CD8-positive, alpha-beta memory T cell (primary cell): ENCODE data around the gene TXNL4B. TPM values are rescaled to one million over a fixed set of nuclear protein-coding genes. Genes with fewer than 3 reads are reported as not detected.

Experiments used
- CTCF ChIA-PET: fragments of 350-600 bp; sonication (Branson Sonifier 250); formaldehyde crosslinking; loops from one replicate; lab custom pipeline; 2021; ENCODE audit warnings: antibody characterized with exemption; lab: Charles Lee
- POLR2A ChIA-PET: fragments of 350-600 bp; sonication (Branson Sonifier 250); formaldehyde crosslinking; loops from one replicate; lab custom pipeline; 2021; ENCODE audit warnings: antibody characterized with exemption; lab: Charles Lee
- DNase-seq, 5 donors: peaks; one replicate each; pipeline versions ENCODE4 v3.0.0 to v3.0.0-alpha.2; 2020 to 2022; ENCODE audit warnings: mixed read lengths in 1 of 5
- H3K27ac ChIP-seq: one replicate; pipeline ENCODE4 v1.7.0; 2013; ENCODE audit warnings: low read depth, mild to moderate bottlenecking, low read length, moderate library complexity
- H3K27me3 ChIP-seq: 2 replicates; pipeline ENCODE4 v1.7.0; 2013; ENCODE audit warnings: low read length, mild to moderate bottlenecking; ENCODE audit not compliant: insufficient read depth, poor library complexity, severe bottlenecking
- H3K36me3 ChIP-seq: 2 replicates; pipeline ENCODE4 v1.7.0; 2013; ENCODE audit warnings: mild to moderate bottlenecking, low read length, moderate library complexity; ENCODE audit not compliant: insufficient read depth
- H3K4me1 ChIP-seq: 2 replicates; pipeline ENCODE4 v1.7.0; 2013; ENCODE audit warnings: mild to moderate bottlenecking, low read length, moderate library complexity; ENCODE audit not compliant: insufficient read depth
- H3K4me3 ChIP-seq: 2 replicates; pipeline ENCODE4 v1.7.0; 2013; ENCODE audit warnings: mild to moderate bottlenecking, low read length
- H3K9me3 ChIP-seq: 2 replicates; pipeline ENCODE4 v1.7.0; 2013; ENCODE audit warnings: mild to moderate bottlenecking, low read length
- H3K27ac Mint-ChIP-seq, 8 donors: one replicate each; pipeline ENCODE4 v1.8.0; 2020 to 2021; ENCODE audit warnings: mixed read lengths in 8 of 8, mild to moderate bottlenecking in 6 of 8, inconsistent platforms in 3 of 8, moderate library complexity in 3 of 8
- H3K27me3 Mint-ChIP-seq, 2 donors: one replicate each; pipeline ENCODE4 v1.8.0; 2020 to 2021; ENCODE audit warnings: mixed read lengths in 2 of 2, mild to moderate bottlenecking in 1 of 2, moderate library complexity in 1 of 2
- H3K36me3 Mint-ChIP-seq, 3 donors: one replicate each; pipeline ENCODE4 v1.8.0; 2020 to 2021; ENCODE audit warnings: mixed read lengths in 3 of 3, inconsistent platforms in 1 of 3, mild to moderate bottlenecking in 1 of 3
- H3K4me1 Mint-ChIP-seq, 3 donors: one replicate each; pipeline ENCODE4 v1.8.0; 2020 to 2021; ENCODE audit warnings: mixed read lengths in 3 of 3, inconsistent platforms in 1 of 3, mild to moderate bottlenecking in 1 of 3
- H3K4me3 Mint-ChIP-seq, 7 donors: one replicate each; pipeline ENCODE4 v1.8.0; 2020 to 2021; ENCODE audit warnings: mixed read lengths in 7 of 7, mild to moderate bottlenecking in 6 of 7, moderate library complexity in 4 of 7, inconsistent platforms in 2 of 7
- H3K9me3 Mint-ChIP-seq, 5 donors: one replicate each; pipeline ENCODE4 v1.8.0; 2020 to 2022; ENCODE audit warnings: mixed read lengths in 5 of 5, mild to moderate bottlenecking in 3 of 5, moderate library complexity in 2 of 5, inconsistent platforms in 1 of 5
- polyA plus RNA-seq: library from polyadenylated mRNA; unstranded; fragments of 300-500 nt; fragmentation: Illumina TruSeq; gene quantifications from one replicate; pipeline ENCODE4 v1.2.3, GENCODE V29; 2021
- total RNA-seq, 2 experiments: library from RNA; stranded (reverse); gene quantifications; one replicate each; pipeline ENCODE4 v1.2.3, GENCODE V29; 2021

TXNL4B gene
- 10 to 100 TPM; 37.9 to 38.7 TPM for total RNA-seq
- 14.0 TPM for polyA plus RNA-seq

GRCh38 chr16:72093448-72094265 lies at the start of gene TXNL4B, which contains the start of gene DHX38:
Gene TXNL4B (minus strand): TSS chr16:72093620. CDS start chr16:72090749, 2,871 bp downstream.
Gene DHX38 (plus strand): TSS chr16:72093847. CDS start chr16:72096158, 2,311 bp downstream.
- Histone ChIP-seq H3K4me1 (peaks cover 28% of the 10 kb centered on the region), H3K9me3 (no peaks in the 10 kb centered on the region), H3K27me3 (no peaks in the 10 kb centered on the region), H3K4me3 (peak within 1 kb of the TSS; percentile 84), H3K27ac (peak within 1 kb of the TSS; percentile 95), H3K36me3 (peaks cover 36% of the 10 kb centered on the region)
- Mint-ChIP-seq H3K36me3 (peaks cover 0 to 66% (median 20%) of the 10 kb centered on the region in 3 donors), H3K4me1 (peaks cover 62 to 76% (median 73%) of the 10 kb centered on the region in 3 donors), H3K27ac (peak within 1 kb of the TSS; percentile 80 to 100 (median 99)), H3K9me3 (no peaks in the 10 kb centered on the region), H3K27me3 (no peaks in the 10 kb centered on the region), H3K4me3 (peak within 1 kb of the TSS; percentile 93 to 100 (median 99))
- CTCF ChIA-PET = no interaction called here
- DNase-seq = peak; percentile 80 to 94 (median 93)
- POLR2A ChIA-PET = interaction anchor here (1.0 kb wide), 1 partner anchor 529 kb away, joined by 4 read pairs; no protein-coding TSS in a partner anchor

DNA sequence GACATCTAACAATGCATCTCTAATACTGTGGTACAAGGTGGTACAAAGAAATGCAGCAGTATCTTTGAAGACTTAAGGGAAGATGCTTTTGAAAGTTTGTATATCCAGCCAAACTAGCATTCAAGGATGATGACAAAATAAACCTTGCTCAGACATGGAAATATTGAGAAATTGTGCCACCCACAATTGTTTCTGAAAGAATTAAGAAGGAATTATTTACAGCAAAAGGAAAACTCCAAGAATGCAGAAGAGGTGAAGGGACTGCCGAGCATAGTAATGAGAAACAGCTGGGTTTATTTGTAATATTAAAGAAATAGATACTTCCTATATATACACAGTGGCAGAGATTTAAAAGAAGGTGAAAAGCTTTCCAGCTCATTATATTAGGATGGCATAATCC lies 49.1 kb upstream of the TXNL4B start:
- Mint-ChIP-seq H3K27ac (no peak overlapping the region), H3K4me1 (no peaks in the 10 kb centered on the region), H3K4me3 (no peak overlapping the region), H3K9me3 (peaks cover 0 to 6% (median under 1%) of the 10 kb centered on the region in 5 donors), H3K27me3 (peaks cover 2 to 18% of the 10 kb centered on the region in 2 donors), H3K36me3 (no peaks in the 10 kb centered on the region)
- H3K4me3 ChIP-seq = no peak overlapping the region
- ChIA-PET CTCF (no interaction called here), POLR2A (no interaction called here)
- no peaks in the 10 kb centered on the region for H3K9me3 ChIP-seq
- H3K27ac ChIP-seq = no peak overlapping the region
- no peaks in the 10 kb centered on the region for H3K27me3 ChIP-seq
- no peaks in the 10 kb centered on the region for H3K4me1 ChIP-seq
- DNase-seq = no peak
- H3K36me3 ChIP-seq = no peaks in the 10 kb centered on the region

DNA sequence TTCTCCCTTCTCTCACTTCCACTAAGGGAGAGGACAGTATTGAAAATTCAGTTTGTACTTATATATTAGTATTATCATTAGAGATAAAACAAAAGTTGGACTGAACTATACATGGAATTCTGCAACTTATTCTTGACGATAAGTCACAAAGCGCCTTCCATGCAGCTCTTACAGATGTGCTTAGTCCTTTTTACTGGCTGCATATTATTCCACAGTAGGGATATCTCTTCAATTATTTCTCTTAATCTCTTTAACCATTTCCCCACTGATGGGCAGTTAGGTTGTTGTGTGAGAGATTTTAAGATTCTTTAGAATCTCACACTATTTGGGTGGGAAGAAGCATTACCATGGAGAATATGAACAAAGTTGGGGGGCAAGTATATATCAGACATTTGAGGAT lies 46.5 kb upstream of the TXNL4B start:
- Mint-ChIP-seq H3K9me3 (no peaks in the 10 kb centered on the region), H3K4me1 (no peaks in the 10 kb centered on the region), H3K4me3 (no peak overlapping the region), H3K36me3 (no peaks in the 10 kb centered on the region), H3K27me3 (peaks cover 2 to 21% of the 10 kb centered on the region in 2 donors), H3K27ac (no peak overlapping the region)
- ChIA-PET POLR2A (no interaction called here), CTCF (no interaction called here)
- H3K9me3 ChIP-seq = no peaks in the 10 kb centered on the region
- H3K27ac ChIP-seq = no peak overlapping the region
- H3K27me3 ChIP-seq = no peaks in the 10 kb centered on the region
- H3K36me3 ChIP-seq = no peaks in the 10 kb centered on the region
- no peak overlapping the region for H3K4me3 ChIP-seq
- H3K4me1 ChIP-seq = no peaks in the 10 kb centered on the region
- no peak for DNase-seq

DNA sequence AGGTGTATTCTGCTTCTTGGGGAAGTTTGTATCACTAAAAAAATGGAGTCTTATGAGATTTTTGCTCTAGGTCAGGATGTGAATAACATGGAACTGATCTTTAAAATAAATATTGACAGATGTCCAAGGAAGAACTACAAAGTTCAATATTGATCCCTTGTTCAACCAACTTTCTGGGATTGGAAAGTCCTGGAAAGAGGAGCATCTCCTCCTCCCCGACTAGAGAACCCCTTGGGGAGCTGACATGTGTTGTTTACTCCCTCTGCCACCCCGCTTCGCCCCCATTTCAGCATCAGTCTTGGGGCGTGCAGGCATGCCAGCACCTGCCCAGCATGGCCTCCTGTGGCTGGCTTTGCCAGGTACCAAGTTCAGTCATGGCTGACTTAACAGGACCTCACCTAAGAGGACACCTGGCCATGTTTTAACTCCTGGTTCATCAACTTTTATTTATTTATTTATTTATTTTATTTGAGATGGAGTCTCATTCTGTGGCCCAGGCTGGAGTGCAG lies 44.7 kb upstream of the TXNL4B start:
- no peaks in the 10 kb centered on the region for H3K4me1 Mint-ChIP-seq
- no peaks in the 10 kb centered on the region for H3K9me3 ChIP-seq
- H3K4me3 Mint-ChIP-seq = no peak overlapping the region
- H3K36me3 Mint-ChIP-seq = no peaks in the 10 kb centered on the region
- no peak overlapping the region for H3K27ac ChIP-seq
- H3K27ac Mint-ChIP-seq = no peak overlapping the region
- ChIA-PET POLR2A (no interaction called here), CTCF (interaction anchor here (3.6 kb wide), 1 partner anchor 14 kb away, joined by 9 read pairs; no protein-coding TSS in a partner anchor)
- DNase-seq = no peak
- H3K4me3 ChIP-seq = no peak overlapping the region
- H3K4me1 ChIP-seq = no peaks in the 10 kb centered on the region
- H3K36me3 ChIP-seq = no peaks in the 10 kb centered on the region
- peaks cover 1 to 19% of the 10 kb centered on the region in 2 donors for H3K27me3 Mint-ChIP-seq
- H3K9me3 Mint-ChIP-seq = no peaks in the 10 kb centered on the region
- no peaks in the 10 kb centered on the region for H3K27me3 ChIP-seq

- Mint-ChIP-seq H3K9me3 (no peaks in the 10 kb centered on the region), H3K36me3 (no peaks in the 10 kb centered on the region), H3K4me1 (no peaks in the 10 kb centered on the region), H3K27ac (no peak overlapping the region), H3K27me3 (peaks cover 0 to 16% of the 10 kb centered on the region in 2 donors), H3K4me3 (no peak overlapping the region)
- Histone ChIP-seq H3K9me3 (no peaks in the 10 kb centered on the region), H3K4me3 (no peak overlapping the region), H3K4me1 (no peaks in the 10 kb centered on the region), H3K27ac (no peak overlapping the region), H3K27me3 (no peaks in the 10 kb centered on the region), H3K36me3 (no peaks in the 10 kb centered on the region)
- DNase-seq = no peak
- ChIA-PET POLR2A (no interaction called here), CTCF (interaction anchor here (3.6 kb wide), 1 partner anchor 13 kb away, joined by 9 read pairs; no protein-coding TSS in a partner anchor)
Observed at GRCh38 chr16:72137380-72138063, 44.1 kb upstream of the TXNL4B start.

GRCh38 chr16:72134507-72134906 lies 41.1 kb upstream of the TXNL4B start:
- Mint-ChIP-seq H3K4me3 (no peak overlapping the region), H3K27ac (no peak overlapping the region), H3K4me1 (no peaks in the 10 kb centered on the region), H3K27me3 (peaks cover 0 to 10% of the 10 kb centered on the region in 2 donors), H3K9me3 (no peaks in the 10 kb centered on the region), H3K36me3 (no peaks in the 10 kb centered on the region)
- no peaks in the 10 kb centered on the region for H3K27me3 ChIP-seq
- ChIA-PET POLR2A (no interaction called here), CTCF (interaction anchor here (2.0 kb wide), 1 partner anchor 10 kb away, joined by 8 read pairs; no protein-coding TSS in a partner anchor)
- H3K4me3 ChIP-seq = no peak overlapping the region
- H3K27ac ChIP-seq = no peak overlapping the region
- H3K9me3 ChIP-seq = no peaks in the 10 kb centered on the region
- DNase-seq = no peak
- no peaks in the 10 kb centered on the region for H3K4me1 ChIP-seq
- H3K36me3 ChIP-seq = no peaks in the 10 kb centered on the region

GRCh38 chr16:72132726-72133125 lies 39.3 kb upstream of the TXNL4B start:
- ChIA-PET POLR2A (no interaction called here), CTCF (no interaction called here)
- no peaks in the 10 kb centered on the region for H3K4me1 ChIP-seq
- H3K9me3 ChIP-seq = no peaks in the 10 kb centered on the region
- H3K4me3 ChIP-seq = no peak overlapping the region
- no peaks in the 10 kb centered on the region for H3K36me3 ChIP-seq
- H3K27me3 Mint-ChIP-seq = peaks cover 0 to 6% of the 10 kb centered on the region in 2 donors
- no peak overlapping the region for H3K27ac ChIP-seq
- H3K4me1 Mint-ChIP-seq = no peaks in the 10 kb centered on the region
- H3K27me3 ChIP-seq = no peaks in the 10 kb centered on the region
- H3K9me3 Mint-ChIP-seq = no peaks in the 10 kb centered on the region
- no peak overlapping the region for H3K4me3 Mint-ChIP-seq
- H3K36me3 Mint-ChIP-seq = no peaks in the 10 kb centered on the region
- H3K27ac Mint-ChIP-seq = no peak overlapping the region
- DNase-seq = no peak

DNA sequence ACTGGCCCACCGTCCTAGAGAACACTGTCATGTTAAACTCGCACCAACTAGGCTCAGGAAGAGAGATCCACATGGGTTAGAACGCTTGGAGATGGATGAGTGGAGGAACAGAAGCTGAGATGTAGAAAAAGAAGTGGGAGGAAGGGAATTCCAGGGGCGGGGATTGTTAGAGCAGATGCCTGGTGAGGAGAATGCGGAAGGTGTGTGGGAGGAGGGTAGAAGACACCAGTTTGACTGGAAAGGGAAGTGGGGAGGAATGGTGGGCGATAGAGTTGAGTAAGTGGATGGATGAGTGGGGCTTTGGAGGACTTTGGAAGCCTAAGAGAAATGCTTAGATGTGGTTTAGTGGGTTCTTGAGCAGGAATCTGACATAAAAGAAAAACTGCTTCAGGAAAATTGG lies 37.6 kb upstream of the TXNL4B start:
- CTCF ChIA-PET = no interaction called here
- H3K27me3 Mint-ChIP-seq = no peaks in the 10 kb centered on the region
- H3K4me1 Mint-ChIP-seq = no peaks in the 10 kb centered on the region
- Histone ChIP-seq H3K4me1 (no peaks in the 10 kb centered on the region), H3K9me3 (no peaks in the 10 kb centered on the region), H3K4me3 (no peak overlapping the region), H3K27me3 (no peaks in the 10 kb centered on the region), H3K27ac (no peak overlapping the region), H3K36me3 (no peaks in the 10 kb centered on the region)
- POLR2A ChIA-PET = no interaction called here
- DNase-seq = no peak
- H3K27ac Mint-ChIP-seq = peak overlapping the region in 1 of 8 donors; percentile 27
- no peaks in the 10 kb centered on the region for H3K9me3 Mint-ChIP-seq
- no peaks in the 10 kb centered on the region for H3K36me3 Mint-ChIP-seq
- H3K4me3 Mint-ChIP-seq = no peak overlapping the region
